GOT3 (cell line): ENCODE measurements around the gene ACAD11.

ENCODE experiments used
- DNase-seq: peaks from one replicate; lab custom pipeline; 2025; ENCODE audit warnings: mixed read lengths; lab: John Stamatoyannopoulos, UW

ACAD11 gene

DNA sequence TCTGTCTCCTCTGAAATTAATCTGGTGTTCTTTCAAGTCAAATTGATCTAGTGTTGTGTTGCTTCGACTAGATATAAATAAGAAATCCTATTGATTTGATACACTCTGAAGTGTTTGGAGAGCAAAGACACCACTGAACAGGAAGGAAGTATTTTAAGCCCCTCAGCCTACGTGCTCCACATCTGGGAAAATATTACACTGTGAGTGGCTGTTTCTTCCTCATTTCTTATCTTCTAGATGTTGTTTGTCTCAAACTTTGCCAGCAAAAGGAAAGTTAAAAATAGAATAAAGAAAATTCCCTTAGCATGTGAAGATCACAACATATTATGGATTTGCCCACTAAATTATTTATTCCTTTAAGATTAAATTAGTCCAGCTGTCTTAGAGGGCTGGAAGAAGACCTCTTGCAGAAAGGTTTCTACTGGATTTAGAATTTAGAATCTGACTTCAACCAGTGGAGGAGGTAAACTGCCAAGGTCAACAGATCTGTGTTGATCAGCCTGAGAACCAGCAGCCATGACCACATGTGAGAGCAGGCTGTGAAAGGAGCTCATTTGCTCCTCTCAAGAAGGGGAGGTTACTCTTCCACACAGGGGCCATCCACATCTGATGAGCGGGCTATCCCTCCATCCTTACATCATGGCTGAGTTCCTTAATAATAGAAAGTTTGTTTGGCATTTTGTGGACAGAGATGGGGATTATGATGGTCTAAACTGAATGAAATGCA, 108.9 kb downstream of the ACAD11 start:
- no peak for DNase-seq

DNA sequence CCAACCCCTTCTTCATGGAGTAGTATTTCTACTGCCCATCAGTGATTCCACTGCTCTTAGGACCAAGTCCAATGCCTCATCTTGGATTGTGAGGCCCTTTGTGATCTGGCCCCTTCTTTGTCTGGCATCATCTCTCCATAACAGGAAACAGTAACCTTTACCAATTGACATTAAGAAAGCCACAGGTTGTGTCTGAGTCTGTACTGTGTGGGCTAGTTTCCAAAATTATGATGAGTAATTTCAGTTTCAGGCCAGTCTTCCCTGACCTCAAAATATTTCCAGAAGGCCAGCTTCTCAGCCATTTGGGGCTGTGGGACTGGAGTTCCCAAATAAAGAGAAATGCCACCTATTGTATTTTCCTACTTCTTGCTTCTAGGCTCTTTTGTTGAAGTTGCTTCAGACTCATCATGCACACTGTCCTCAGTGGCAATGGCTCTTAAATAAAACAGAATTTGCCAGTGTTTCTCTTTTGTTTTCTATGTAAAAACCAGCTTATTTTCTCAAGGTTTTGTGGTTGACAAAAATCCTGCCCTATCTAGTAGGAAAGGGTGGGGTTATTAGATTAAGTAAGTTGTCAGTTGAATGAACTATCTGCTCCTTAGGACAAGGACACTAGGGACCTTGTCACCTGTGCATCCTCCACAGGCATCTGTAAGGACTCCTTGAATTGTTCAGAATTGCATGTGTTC, 109.6 kb downstream of the ACAD11 start:
- no peak for DNase-seq

DNA sequence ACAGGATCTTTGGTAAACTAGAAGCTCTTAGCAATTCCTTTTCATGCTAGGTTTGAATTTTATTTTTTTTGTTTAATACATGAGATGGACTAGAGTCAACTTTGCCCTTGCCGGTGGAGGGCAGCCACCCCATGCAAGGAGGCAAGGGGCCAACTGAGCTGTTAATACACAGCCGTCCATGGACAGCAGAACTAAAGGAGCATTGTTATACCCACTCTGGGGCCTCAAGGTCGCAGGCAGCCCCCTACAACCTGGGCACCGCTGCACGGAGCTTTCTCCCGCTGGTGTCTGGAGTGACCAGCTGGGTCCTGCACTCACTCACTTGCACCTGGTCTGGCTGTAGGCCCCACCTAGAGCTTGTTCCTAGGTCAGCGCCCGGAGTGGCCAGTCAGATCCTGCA, 110.4 kb downstream of the ACAD11 start:
- DNase-seq, result no peak

DNA sequence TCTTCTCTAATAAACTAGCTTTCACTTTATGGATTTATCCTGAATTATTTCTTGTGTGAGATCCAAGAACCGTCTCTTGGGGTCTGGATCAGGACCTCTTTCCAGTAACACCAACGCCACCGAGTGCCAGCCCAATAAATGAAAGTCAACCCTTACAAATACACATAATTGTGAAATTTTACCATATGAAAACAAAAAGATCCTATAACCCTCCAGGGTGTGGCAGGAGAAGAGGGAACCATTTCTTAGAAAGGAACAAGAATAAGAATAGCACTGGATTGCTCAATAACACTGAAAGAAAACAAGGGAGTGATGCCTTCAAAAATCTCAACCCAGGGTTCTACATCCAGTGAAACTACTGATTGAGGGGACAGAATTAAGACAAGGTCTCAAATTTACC, 114.1 kb downstream of the ACAD11 start:
- no peak for DNase-seq

DNA sequence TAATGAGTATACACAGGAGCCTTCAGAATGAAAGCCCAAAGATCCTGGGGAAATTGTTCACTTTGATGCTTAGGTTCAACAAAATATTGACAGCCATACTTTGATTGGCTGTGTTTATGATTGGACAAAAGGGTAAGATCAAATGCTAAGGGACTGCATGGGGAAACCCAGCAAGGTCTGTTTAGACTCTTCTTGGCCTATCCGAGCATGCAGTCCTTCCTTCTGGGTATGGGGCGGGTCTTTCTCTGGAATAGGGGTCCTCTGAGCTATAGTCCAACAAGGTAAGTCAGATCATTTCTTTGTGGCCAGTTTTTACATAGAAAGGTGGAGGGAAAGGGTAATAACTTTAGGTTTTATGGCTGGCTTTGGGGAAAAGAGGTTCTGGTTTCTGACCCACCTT, 115.5 kb downstream of the ACAD11 start:
- no peak for DNase-seq

DNA sequence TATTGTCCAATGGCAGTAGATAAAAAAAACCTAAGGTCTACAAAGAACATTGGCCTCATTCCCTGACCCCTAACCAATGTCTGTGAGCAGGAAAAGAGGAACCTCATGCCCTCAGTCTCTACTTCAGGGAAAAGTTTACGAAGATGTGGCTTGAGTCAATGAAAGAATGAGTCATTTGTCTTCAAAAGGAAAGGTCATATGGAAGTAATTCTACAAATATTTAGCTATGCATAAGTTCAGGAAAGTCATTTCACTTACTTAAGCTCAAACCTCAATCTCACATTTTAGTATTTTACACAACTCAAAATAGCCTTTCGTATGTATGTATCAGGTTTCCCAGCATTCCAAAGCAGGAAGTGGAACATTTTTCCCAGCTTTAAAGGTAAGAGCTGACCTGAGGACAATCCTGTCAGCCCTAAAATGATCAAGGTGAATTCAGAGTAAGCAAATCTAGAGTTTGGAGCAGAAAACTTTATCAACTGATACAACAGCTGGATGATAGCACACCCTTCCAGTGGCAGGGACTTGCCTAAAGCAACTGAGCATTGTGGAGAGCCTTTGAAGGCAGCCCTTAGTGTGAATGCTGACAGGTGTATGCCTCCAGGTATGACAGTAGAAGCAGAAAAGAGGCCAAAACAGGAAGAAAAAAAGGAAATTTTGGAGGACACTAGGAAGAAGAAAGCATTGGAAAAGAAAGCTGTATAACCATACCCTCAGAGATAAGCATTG, 116.4 kb downstream of the ACAD11 start:
- DNase-seq, result no peak

DNA sequence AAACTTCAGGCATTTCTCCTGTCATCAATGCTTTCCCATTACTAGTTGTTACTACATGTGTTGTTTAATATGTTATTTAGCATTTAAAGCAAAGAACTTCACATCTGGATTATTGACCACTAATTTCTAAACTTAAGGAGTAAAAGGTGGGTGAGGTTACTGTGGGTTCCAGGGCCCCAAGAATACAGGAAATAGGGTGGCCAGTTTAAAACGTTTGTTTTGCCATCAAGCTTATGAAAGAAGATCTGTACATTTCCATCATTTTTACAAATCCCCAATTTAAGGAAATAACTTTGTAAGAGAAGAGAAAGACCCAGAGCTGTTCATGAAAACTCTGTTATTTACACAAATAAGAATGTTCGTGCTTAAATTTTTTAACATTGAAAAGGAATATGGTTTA, 117.0 kb downstream of the ACAD11 start:
- DNase-seq, result no peak

DNA sequence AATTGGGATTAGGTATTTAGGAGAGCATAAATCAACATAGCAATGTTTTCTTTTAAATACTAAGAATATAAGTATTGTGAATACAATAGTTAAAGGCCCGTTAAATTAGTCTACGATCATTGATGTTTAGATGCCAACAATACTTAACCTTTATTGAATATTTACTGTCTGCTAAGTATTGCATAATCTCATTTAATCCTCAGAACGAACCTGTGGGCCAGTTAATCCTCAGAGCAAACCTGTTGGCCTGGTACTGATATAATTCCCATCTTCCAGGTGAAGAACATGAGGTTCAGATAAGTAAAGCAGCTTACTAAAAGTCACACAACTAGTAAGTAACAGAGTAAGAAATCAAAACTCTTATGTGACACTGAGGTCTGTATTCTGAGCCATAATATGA, 119.9 kb downstream of the ACAD11 start:
- no peak for DNase-seq

DNA sequence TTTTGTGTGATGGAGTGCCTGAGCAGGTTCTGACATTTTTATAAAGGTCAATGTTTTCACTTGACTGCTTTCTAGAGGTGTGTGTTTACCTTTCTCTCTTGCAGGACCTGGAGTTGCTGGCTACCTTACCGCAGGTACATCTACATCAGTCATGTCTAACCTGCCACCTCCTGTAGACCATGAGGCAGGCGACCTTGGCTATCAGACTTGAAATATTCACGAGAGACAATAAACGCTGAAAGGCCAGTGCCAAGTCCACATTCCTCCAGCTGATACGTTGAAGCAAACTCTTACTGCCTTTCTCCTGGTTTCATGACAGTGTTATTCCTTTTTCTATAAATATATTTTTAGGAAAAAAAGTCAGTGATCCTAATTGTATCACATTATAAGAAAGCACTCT, 121.5 kb downstream of the ACAD11 start:
- no peak for DNase-seq

DNA sequence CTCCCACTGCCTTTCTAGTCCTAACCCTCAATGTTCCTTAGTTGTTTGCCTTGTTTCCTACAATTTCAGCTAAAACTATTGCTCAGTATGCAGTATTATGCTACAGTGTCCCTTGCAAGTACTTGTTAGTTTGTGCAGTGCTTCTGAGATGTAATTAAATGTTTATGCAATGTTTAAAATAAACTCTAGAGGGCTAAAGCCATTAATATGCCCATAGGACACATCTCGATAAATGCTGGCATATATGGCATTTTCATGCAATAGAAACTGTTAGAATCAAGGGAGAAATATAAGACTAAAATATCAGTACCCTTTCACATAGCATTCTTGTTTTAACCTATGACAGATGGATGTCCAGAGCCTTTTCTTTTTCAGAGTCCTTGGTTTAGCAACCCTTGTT, 122.3 kb downstream of the ACAD11 start:
- no peak for DNase-seq

DNA sequence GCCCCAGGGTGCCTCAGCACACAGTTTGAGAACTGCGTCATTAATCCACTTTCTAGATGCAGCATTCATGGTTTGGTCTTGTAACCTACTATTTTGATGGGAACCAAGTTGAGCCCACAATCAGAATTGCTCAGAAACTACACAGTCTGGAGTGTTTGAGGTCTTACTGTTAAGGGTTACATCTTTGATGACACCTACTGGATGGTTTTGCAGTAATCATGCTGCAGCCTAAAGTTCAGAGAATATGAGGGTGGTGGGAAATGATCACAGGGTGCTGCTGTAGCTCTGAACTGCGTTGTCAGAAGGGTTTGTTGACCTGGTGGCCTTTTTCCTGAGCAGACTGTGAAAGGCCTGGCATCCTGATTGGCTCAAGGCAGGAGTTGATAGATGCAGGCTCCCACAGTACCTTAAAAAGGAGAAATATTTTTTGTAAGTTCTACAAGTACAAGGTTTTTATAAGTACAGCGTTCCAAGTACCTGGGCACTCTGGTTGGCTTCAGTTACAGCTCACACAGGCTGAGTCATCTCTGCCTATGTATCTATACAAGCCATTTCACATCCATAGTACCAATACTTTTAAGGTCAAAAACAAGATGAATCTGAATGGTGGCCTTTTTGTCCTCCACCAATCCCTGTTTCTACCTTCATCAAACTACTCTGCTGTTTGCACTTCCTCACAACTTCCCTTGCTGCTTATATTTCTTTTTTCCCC, 123.0 kb downstream of the ACAD11 start:
- DNase-seq, result no peak

DNA sequence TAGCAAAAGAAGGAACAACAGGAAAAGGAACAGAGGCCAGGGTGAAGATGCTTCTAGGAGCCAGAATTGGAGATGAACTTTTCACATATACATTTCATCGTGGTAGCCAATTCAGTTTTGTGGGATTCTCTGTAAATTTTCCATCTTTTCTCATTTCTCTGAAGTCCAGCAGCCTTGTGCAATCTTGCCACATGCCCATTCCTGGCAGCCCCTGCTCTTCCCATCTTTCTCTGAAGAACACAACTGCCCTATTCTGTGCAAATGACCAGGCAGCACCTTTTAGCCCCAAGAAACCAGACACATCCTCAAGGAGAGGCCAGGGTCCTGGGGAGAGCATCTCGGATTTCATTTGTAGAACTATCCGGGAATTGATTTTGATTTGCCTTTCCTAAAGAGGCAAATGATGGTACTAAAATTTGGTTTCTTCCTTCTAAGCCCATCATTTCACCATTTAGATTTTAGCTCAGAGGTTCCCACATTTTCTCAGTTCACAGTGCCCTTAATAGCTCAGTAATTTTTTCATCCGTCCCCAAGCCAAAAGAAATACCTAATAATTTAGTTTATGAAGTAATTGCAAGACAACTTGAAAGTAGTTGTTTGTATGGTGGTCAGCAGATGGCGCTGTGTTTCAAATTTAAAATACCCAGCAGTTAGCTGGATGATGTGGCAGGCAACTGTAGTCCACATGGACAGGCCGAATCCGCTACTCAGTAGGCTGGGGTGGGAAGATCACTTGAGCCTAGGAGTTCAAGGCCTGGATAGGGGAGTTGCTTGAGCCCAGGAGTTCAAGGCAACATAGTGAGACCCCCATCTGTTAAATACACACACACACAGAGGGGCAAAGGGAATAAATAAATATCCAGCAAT, 123.8 kb downstream of the ACAD11 start:
- DNase-seq, result no peak

DNA sequence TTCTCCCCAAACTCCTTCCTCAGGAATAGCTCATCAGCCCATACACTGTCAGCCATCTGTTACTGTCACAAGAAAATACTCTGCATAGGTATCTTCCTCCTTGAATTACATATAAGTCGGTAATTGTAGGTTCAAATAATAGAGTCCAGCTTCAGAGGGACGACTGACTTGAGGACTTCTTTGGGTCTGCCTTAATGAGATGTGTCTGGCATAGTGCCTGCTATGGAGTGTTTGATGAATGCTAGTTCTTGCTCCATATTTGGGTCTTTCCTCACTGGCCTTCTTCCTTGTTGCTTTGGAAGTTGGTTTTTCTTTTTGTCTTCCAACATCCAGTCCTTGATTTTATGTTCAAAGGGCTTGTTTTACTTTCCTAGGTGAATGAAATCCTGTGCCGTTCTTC, 129.0 kb downstream of the ACAD11 start:
- no peak for DNase-seq

DNA sequence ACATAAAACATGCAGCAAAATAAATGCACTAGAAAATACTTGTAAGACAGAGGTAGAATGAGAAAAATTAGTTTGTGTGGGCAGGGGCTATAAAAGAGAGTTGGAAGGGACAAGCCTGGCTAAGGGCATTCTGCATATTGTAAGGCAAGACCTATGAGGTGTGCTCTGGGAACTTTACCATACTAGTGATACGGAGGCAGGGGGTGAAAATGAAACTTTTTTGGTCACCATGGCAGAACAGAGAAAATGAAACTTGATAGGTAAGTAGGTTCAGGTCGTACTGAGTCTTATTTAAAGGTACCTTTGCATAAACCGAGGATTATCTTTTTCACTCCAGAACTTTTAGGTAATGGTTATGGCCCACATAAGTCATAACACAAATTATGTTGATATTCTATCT, 137.3 kb downstream of the ACAD11 start:
- DNase-seq, result no peak

DNA sequence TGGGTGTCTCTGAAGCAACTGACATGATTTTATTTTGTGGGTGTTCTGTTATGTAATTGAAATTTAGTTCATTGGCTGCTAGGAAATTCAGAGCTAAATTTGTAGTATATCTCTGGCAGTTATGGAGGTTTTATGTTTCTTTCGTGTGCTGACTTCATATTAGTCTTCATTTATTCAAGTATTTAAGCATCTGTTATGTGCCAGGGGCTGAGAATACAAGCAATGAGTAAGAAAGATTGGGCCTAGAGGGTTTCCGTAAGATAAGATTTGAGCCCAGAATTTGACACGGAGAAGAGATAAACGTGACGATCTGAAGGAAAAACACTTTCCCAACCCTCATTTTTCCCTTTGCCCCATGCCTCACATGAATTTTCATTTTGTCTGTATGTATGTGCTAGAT, 137.7 kb downstream of the ACAD11 start:
- no peak for DNase-seq

DNA sequence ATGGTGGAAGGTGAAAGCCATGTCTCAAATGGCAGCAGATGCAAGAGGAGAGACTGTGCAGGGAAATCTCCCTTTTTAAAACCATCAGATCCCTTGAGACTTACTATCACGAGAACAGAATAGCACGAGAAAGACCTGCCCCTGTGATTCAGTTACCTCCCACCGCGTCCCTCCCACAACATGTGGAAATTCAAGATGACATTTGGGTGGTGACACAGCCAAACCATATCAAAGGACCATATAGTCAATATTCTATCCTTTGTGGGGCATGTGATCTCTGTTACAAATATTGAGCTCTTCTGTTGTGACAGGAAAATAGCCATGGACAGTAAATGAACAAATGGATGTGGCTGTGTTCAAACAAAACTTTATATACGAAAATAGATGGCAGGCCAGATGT, 139.7 kb downstream of the ACAD11 start:
- DNase-seq, result no peak

DNA sequence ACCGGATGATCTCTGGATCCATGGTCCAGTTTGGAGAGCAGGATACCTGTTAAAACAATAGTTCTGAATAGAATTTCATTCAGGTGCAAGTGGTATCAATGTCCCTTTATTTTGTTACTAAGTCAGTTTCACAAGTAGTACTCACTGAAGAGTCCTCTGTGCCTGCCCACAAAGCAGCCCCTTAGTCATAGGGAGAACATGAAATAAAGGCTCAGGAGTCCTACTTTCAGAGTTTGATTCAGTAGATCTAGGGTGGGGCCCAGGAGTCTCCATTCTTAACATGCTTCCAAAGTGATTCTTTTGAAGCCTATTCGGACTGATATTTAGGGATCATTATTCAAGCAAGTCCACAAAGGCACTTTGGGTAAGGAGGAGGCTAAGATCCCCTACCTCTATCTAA, 142.3 kb downstream of the ACAD11 start:
- no peak for DNase-seq

DNA sequence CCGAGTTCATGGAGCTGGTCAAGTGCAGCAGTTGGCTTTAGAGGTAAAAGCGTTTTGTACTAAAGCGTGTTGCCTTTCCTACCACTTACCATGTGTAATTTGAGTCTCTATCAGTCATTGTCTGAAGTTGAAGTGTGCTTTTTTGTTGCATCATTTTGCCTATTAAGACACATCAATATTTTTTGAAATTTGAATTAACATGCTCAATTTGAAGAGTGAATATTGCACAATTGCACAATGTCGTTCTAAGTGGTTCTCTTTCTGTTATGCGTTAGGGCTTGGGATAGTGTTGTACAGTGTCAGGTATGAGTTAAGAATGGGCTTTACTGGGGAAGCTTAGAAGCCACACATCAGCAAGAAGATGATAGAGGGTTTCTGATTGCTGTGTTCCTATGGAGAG, 146.6 kb downstream of the ACAD11 start:
- DNase-seq, result no peak

DNA sequence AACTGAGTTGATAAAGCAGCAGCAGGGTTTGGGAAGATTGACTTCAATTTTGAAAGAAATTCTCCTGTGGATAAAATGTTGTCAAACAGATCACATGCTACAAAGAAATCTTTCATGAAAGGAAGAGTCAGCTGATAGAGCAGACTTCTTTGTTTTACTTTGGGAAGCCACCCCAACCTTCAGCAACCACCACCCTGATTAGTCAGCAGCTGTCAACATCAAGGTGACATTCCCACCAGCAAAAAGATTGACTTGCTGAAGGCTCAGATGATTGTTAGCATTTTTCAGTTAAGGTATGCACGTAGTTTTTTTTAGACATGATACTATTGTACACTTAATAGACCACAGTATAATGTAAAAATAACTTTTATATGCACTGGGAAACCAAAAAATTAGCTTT, 150.1 kb downstream of the ACAD11 start:
- no peak for DNase-seq

DNA sequence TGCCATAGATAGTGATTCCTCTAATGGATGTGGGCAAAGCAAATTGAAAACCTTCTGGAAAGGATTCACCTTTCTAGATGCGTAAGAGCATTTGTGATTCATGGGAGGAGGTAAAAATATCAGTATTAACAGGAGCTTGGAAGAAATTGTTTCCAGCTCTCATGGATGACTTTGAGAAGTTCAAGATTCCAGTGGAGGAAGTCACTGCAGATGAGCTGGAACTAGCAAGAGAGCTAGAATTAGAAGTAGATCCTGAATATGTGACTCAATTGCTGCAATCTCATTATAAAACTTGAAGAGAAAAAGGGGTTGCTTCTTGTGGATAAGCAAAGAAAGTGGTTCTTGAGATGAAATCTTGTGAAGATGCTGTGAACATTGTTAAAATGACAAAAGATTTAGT, 150.5 kb downstream of the ACAD11 start:
- DNase-seq, result no peak
